Measurements from ENCODE around the gene DCST1. TPM values are rescaled to one million over a fixed set of nuclear protein-coding genes. Genes with fewer than 3 reads are reported as not detected.

DCST1 gene
- total RNA-seq, 1 experiment from 2014 or later, result 0.17 TPM

DNA sequence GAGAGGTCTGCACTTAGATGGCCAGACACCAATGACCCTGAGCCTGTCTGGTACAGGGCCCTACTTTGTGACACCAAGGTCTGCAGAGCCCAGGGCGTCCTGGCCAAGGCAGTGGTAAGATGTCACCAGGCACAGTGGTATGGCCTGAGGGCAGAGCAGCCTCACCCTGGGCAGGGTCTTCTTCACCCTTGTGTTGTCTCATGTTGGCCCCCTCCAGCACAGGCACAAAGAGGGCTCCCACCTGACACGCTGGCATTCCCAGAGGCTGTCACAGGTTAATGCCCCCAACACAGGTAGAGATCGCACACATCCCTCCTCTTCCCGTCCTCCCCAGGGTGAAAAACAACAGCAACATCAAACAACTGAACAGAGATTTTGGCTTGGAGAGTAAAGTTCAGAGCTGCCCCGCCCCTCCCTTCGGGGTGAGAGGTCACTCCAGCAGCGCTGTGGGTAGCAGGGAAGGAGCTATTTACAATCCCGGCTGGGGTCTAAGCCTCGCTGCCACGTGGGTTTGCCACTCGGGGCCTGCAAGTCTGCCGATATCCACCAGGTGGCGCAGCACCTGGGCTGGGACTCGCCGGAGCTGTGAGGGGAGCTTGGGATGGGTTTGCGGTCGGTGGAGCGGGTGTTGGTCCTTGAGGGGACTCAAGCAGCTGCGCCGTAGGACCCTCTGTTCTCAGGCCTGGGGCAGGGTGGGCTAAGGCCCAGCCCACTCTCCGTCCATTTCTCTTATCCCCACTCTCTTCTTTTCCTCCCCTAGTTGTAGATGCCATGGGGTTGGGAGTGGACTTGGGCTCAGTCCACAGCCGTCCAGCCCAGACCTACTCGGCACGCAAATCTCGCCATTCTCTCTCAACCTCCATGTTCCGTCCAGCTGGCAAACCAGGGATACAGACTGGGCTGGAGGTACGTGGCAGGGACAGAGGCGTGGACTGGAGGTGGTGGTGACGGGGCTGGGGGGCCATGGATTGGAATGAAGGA is 57.7 kb downstream of the DCST1 start:
- H3K36me3 Mint-ChIP-seq (ENCODE audit: insufficient read depth, unreplicated experiment), result no peaks in the 10 kb centered on the region
- H3K4me1 Mint-ChIP-seq (ENCODE audit: low read depth, unreplicated experiment), result peaks cover 10% of the 10 kb centered on the region
- no peak overlapping the region for H3K27ac Mint-ChIP-seq (ENCODE audit: unreplicated experiment)
- intact Hi-C loops (cut with micrococcal nuclease; ENCODE audit: unreplicated experiment), result loop anchor here (1.0 to 5.0 kb wide), 2 partner anchors 36 to 76 kb away; partner anchors contain the start of gene EFNA1
- no TSS peak for BruUV-seq (replicated peaks)
- DNase-seq, result peak; percentile 91
- H3K9me3 Mint-ChIP-seq (ENCODE audit: low read depth, unreplicated experiment), result no peaks in the 10 kb centered on the region
- CTCF ChIA-PET, result interaction anchor here (0.6 to 2.0 kb wide), 16 partner anchors 21 to 171 kb away, joined by 3 to 68 read pairs (median 3); partner anchors contain the start of genes DPM3, KRTCAP2, SCAMP3 and SLC50A1
- peak overlapping the region; percentile 29 for H3K4me3 Mint-ChIP-seq (ENCODE audit: low read depth, unreplicated experiment)
- peaks cover 23% of the 10 kb centered on the region for H3K27me3 Mint-ChIP-seq (ENCODE audit: unreplicated experiment)
- TF ChIP-seq, protein P1, sequence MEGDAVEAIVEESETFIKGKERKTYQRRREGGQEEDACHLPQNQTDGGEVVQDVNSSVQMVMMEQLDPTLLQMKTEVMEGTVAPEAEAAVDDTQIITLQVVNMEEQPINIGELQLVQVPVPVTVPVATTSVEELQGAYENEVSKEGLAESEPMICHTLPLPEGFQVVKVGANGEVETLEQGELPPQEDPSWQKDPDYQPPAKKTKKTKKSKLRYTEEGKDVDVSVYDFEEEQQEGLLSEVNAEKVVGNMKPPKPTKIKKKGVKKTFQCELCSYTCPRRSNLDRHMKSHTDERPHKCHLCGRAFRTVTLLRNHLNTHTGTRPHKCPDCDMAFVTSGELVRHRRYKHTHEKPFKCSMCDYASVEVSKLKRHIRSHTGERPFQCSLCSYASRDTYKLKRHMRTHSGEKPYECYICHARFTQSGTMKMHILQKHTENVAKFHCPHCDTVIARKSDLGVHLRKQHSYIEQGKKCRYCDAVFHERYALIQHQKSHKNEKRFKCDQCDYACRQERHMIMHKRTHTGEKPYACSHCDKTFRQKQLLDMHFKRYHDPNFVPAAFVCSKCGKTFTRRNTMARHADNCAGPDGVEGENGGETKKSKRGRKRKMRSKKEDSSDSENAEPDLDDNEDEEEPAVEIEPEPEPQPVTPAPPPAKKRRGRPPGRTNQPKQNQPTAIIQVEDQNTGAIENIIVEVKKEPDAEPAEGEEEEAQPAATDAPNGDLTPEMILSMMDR (IDR thresholded peaks at IDR 0.05; ENCODE audit: unreplicated experiment), result peak; percentile 97

DNA sequence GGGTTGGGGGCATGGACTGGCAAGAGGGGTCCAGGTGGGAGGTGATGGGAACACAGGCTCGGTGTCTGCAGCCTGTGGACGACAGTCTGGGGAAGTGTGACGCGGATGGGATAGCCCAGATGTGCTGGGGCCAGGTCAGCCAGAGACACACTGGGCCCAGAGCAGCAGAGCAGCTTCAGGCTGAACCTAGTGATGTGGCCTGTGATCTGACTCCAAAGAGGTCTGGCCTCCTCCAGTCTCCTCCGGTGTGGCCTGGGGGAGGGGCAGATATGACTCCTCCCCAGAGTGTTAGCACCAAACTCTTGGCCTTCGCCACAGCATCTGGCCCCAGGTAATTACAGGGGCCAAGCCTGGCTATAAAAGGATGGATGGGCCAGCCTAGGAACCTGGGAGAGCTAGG is 58.5 kb downstream of the DCST1 start:
- CTCF ChIA-PET, result interaction anchor here (0.9 to 2.0 kb wide), 13 partner anchors 20 to 170 kb away, joined by 3 to 68 read pairs (median 5); partner anchors contain the start of genes DPM3, KRTCAP2, SCAMP3 and SLC50A1
- BruUV-seq (replicated peaks), result no TSS peak
- TF ChIP-seq, protein P1 (IDR thresholded peaks at IDR 0.05; ENCODE audit: unreplicated experiment), result no peak
- intact Hi-C loops (cut with micrococcal nuclease; ENCODE audit: unreplicated experiment), result loop anchor here (5.0 kb wide), 1 partner anchor 35 kb away; the partner anchor contains the start of gene EFNA1
- Mint-ChIP-seq H3K36me3 (ENCODE audit: insufficient read depth, unreplicated experiment) (no peaks in the 10 kb centered on the region), H3K4me3 (ENCODE audit: low read depth, unreplicated experiment) (no peak overlapping the region), H3K27me3 (ENCODE audit: unreplicated experiment) (peaks cover 26% of the 10 kb centered on the region), H3K27ac (ENCODE audit: unreplicated experiment) (no peak overlapping the region), H3K4me1 (ENCODE audit: low read depth, unreplicated experiment) (peaks cover 10% of the 10 kb centered on the region), H3K9me3 (ENCODE audit: low read depth, unreplicated experiment) (no peaks in the 10 kb centered on the region)
- DNase-seq, result no peak

DNA sequence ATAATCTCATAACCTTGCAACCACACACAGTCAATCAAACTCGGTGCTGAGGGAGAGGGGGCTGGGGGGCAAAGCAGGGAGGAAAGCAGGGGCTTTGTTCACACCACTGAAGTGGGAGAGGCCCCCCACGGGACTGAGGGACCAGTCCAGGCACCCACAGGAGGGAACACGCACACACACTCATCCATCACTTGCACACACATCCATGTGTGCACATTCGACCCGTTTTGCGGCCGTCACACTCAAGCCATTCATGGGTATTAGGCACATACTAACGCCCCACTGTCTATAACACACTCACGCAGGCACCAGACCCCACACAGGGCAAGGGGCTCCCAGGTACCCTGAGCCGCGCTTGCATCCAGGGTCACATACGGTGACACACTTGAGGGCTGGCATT is 59.0 kb downstream of the DCST1 start:
- no peak overlapping the region for H3K27ac Mint-ChIP-seq (ENCODE audit: unreplicated experiment)
- BruUV-seq (replicated peaks), result no TSS peak
- no peaks in the 10 kb centered on the region for H3K36me3 Mint-ChIP-seq (ENCODE audit: insufficient read depth, unreplicated experiment)
- TF ChIP-seq, protein P1 (IDR thresholded peaks at IDR 0.05; ENCODE audit: unreplicated experiment), result no peak
- no peak for DNase-seq
- H3K9me3 Mint-ChIP-seq (ENCODE audit: low read depth, unreplicated experiment), result no peaks in the 10 kb centered on the region
- H3K4me1 Mint-ChIP-seq (ENCODE audit: low read depth, unreplicated experiment), result peaks cover 10% of the 10 kb centered on the region
- intact Hi-C loops (cut with micrococcal nuclease; ENCODE audit: unreplicated experiment), result loop anchor here (5.0 kb wide), 1 partner anchor 35 kb away; the partner anchor contains the start of gene EFNA1
- H3K4me3 Mint-ChIP-seq (ENCODE audit: low read depth, unreplicated experiment), result no peak overlapping the region
- CTCF ChIA-PET, result interaction anchor here (1.8 to 2.0 kb wide), 2 partner anchors 43 to 76 kb away, joined by 7 to 68 read pairs; partner anchors contain the start of gene SLC50A1
- H3K27me3 Mint-ChIP-seq (ENCODE audit: unreplicated experiment), result peaks cover 25% of the 10 kb centered on the region

DNA sequence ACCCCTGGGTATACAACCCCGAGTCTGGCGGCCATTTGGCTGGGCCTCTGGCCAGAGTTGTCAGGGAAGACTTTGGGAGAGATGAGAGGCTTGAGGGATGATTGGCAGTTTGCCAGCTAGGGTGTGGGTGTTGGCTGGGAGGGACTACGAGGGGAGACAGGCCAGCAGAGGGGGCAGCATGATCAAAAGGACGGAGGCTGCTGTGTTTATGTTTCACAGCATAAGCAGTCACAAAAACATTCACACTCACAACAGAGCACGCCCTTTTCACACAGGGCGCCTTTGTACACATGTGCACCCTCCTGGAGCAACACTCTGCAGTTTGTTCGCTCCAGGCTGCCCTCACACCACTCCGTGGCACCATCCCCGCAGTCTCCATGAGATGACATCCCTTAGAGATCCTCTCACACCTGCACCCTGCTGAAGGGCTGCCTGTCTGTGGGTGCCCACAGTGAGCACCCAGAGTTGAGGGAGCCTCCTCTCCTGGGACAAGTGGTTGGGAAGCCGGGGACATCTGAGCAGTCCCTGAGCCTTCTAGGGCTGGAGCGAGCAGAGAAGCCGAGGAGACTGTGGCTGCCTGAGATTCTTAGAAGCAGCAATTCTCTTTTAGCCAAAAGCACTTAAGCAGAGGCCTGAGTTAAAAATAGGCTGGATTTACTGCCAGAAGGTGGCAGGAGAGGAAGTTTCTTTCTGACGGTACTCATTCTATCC is 60.4 kb downstream of the DCST1 start:
- no peak for DNase-seq
- no peaks in the 10 kb centered on the region for H3K9me3 Mint-ChIP-seq (ENCODE audit: low read depth, unreplicated experiment)
- H3K4me1 Mint-ChIP-seq (ENCODE audit: low read depth, unreplicated experiment), result peaks cover 10% of the 10 kb centered on the region
- intact Hi-C loops (cut with micrococcal nuclease; ENCODE audit: unreplicated experiment), result loop anchor here (1.0 to 5.0 kb wide), 2 partner anchors 33 to 74 kb away; partner anchors contain the start of gene EFNA1
- no peaks in the 10 kb centered on the region for H3K36me3 Mint-ChIP-seq (ENCODE audit: insufficient read depth, unreplicated experiment)
- no TSS peak for BruUV-seq (replicated peaks)
- TF ChIP-seq, protein P1 (IDR thresholded peaks at IDR 0.05; ENCODE audit: unreplicated experiment), result no peak
- CTCF ChIA-PET, result interaction anchor here (0.9 to 1.9 kb wide), 3 partner anchors 73 to 79 kb away, joined by 3 to 8 read pairs (median 7); partner anchors contain the start of gene KRTCAP2
- H3K4me3 Mint-ChIP-seq (ENCODE audit: low read depth, unreplicated experiment), result no peak overlapping the region
- H3K27me3 Mint-ChIP-seq (ENCODE audit: unreplicated experiment), result peaks cover 16% of the 10 kb centered on the region
- no peak overlapping the region for H3K27ac Mint-ChIP-seq (ENCODE audit: unreplicated experiment)
